NCI-H2227 (cell line): ENCODE results near the gene GPRASP3.

Source experiments
- DNase-seq: peaks from one replicate; lab custom pipeline; 2025; ENCODE audit not compliant: unreplicated experiment; lab: John Stamatoyannopoulos, UW

The GPRASP3 gene

DNA sequence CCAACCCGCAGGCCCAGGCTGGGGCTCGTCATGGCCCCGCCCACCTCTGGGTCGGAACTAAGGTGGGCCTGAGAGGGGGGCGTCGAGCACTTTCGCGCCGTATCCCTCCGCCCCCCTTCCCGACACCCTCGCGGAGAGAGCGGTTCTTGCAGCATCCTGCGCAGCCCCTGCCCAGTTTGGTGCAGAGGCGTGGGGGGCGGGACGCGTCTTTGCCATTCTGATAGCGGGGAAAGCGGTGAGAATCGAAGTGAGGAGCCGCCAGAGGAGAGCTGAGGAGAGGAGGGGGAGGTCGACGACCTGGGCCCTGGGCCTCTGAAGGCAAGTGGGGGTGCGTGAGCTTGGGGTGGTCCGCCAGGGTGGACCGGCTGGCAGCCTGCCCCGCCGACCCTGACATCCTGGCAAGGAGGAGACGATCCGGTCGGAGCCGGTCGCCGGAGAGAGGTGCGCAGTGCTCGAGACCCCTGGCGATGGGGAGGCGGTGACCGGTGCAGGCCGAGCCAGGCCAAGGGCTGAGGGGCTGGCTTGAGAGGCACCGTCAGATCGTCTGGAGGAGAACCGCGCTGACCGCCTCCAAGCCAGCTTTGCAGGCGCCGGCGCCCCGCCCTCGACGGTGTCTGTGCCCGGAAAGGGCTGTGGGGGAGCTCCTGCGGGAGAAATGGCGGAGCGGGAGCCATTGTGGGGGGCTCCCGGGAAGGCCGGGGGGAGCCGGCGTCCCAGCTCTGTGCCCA lies 25.5 kb downstream of the GPRASP3 start:
- DNase-seq = peak; percentile 92

DNA sequence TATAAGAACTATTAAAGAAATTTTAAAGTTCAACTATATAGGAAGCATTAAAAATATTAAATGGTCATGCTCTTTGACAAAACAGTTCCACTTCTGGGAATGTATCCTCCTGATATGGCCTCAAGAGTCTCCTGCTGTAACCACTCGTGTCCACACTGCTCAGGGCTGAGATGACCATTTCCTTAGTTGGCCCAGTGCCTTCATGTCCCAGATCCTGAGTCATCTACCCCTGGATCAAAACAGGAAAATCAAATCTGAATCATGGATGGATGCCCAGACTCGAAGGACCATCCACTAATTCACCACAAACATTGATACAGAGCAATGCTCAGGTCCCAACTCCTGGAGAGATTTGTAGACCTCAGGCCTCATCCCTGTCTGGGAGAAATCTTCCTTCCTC lies 44.7 kb downstream of the GPRASP3 start:
- DNase-seq = no peak

GRCh38 chrX:102765809-102766208 lies 45.3 kb downstream of the GPRASP3 start:
- DNase-seq = no peak

GRCh38 chrX:102767287-102767686 lies 46.7 kb downstream of the GPRASP3 start:
- no peak for DNase-seq

DNA sequence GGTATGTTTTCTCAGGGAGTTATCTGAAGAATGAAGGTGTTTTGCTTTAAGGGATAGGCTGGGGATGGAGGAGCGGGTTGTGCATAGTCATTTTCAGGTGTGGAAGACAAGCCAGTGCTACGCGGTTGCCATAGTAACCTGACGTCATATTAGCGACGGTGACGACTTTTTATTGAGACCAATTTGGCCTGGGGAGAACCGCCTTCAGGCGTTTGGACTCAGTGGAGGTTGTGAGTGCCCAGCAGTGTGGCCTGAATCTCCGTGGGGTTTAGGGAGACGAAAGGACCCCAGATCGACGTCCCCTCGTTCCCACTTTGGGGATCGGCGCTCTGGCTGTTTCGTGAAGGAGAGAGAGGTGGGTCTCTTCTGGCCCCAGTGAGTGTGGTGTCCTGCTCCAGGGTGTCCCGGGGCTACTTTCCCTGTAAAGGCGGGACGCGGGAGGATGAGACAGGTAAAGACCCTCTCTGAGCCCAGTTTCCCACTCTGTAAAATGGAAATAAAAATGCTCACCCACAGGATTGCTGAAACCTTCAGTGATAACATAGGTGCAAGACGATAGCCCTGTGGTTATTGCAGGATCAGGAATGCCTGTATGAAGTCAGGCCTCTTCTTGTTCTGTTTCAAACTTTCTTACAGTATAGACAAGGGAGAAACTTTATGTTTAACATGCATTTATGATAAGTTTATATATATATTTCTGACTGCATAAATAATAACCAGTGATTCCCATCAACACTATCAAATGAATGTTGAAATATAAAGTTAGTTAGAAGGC lies 48.6 kb downstream of the GPRASP3 start:
- peak; percentile 98 for DNase-seq
